Skin epidermis (tissue), 12 donors: ENCODE measurements around the gene NKG7.

ENCODE experiments used
- H3K27ac ChIP-seq, 21 experiments: fragments of 200-600 bp; sonication (generic) in 11 of 21; one replicate each; pipeline ENCODE4 v1.5.0; 2020; ENCODE audit warnings: mild to moderate bottlenecking in 3 of 21, inconsistent platforms in 2 of 21, moderate library complexity in 2 of 21
- H3K4me3 ChIP-seq, 7 experiments: fragments of 200-600 bp; sonication (generic) in 2 of 7; one replicate each; pipeline ENCODE4 v1.5.0; 2020; ENCODE audit warnings: inconsistent platforms in 2 of 7, mild to moderate bottlenecking in 2 of 7, moderate library complexity in 1 of 7

NKG7 gene

DNA sequence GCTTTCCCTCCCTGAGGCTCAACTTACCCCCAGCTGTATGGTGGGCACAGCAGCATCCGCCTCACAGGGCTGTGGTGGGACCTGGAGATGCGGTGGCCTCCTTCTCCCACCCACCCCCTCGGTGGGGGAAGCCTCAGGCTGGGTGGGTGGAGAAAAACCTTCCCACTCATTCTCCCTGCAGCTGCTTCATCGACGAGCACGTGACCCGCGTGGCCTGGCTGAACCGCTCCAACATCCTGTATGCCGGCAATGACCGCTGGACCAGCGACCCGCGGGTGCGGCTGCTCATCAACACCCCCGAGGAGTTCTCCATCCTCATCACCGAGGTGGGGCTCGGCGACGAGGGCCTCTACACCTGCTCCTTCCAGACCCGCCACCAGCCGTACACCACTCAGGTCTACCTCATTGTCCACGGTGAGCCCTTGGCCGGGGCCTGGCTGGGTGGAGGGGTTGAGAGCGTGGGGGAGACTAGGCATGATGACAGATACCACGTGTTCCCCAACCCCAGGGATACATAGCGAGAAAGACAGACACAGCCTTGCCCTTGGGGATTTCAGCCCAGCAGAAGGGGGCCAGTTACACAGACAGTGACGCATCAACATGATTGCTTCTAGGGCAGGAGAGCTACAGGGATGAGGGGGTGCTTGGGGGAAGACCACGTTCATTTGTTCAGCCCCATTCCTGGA is 48.8 kb downstream of the NKG7 start:
- H3K27ac ChIP-seq, result no peak overlapping the region
- no peak overlapping the region for H3K4me3 ChIP-seq

DNA sequence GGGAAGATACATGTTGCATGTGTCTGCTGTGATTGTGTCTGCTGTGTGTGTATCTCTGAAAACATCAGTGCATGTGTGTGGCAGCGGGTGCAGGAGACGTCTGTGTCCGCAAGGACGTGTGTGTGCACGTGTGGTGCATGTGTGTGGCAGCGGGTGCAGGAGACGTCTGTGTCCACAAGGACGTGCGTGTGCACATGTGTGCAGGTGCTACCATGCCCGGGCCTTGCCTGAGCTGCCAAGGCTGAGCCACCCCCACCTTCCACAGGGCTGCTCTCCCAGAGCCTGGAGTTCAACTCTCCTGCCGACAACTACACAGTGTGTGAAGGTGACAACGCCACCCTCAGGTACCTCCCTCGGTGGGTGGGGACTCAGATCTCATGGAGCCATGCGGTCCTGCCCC is 50.7 kb downstream of the NKG7 start:
- Histone ChIP-seq H3K27ac (no peak overlapping the region), H3K4me3 (no peak overlapping the region)
